ENCODE data around the gene SYNE2. TPM values are rescaled to one million over a fixed set of nuclear protein-coding genes. Genes with fewer than 3 reads are reported as not detected.
"Not testable (repeated sequence)": the region's sequence is repeated elsewhere in the genome, so short reads cannot be mapped to it uniquely, and the experiment has no call there.

The SYNE2 gene, protein sequence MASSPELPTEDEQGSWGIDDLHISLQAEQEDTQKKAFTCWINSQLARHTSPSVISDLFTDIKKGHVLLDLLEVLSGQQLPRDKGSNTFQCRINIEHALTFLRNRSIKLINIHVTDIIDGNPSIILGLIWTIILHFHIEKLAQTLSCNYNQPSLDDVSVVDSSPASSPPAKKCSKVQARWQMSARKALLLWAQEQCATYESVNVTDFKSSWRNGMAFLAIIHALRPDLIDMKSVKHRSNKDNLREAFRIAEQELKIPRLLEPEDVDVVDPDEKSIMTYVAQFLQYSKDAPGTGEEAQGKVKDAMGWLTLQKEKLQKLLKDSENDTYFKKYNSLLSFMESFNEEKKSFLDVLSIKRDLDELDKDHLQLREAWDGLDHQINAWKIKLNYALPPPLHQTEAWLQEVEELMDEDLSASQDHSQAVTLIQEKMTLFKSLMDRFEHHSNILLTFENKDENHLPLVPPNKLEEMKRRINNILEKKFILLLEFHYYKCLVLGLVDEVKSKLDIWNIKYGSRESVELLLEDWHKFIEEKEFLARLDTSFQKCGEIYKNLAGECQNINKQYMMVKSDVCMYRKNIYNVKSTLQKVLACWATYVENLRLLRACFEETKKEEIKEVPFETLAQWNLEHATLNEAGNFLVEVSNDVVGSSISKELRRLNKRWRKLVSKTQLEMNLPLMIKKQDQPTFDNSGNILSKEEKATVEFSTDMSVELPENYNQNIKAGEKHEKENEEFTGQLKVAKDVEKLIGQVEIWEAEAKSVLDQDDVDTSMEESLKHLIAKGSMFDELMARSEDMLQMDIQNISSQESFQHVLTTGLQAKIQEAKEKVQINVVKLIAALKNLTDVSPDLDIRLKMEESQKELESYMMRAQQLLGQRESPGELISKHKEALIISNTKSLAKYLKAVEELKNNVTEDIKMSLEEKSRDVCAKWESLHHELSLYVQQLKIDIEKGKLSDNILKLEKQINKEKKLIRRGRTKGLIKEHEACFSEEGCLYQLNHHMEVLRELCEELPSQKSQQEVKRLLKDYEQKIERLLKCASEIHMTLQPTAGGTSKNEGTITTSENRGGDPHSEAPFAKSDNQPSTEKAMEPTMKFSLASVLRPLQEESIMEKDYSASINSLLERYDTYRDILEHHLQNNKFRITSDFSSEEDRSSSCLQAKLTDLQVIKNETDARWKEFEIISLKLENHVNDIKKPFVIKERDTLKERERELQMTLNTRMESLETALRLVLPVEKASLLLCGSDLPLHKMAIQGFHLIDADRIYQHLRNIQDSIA (N-terminal part only)
- 461 TPM for total RNA-seq
- 65.9 TPM for polyA plus RNA-seq (ENCODE audit: insufficient read depth, low read depth, low replicate concordance)
- long read RNA-seq, donor 1, partial matches to known transcripts = 18 of 18 reads
- long read RNA-seq, donor 1, other reads (novel, unspliced or antisense) = 0 of 18 reads
- long read RNA-seq, donor 2, partial matches to known transcripts = 0 of 1 reads
- long read RNA-seq, donor 2, other reads (novel, unspliced or antisense) = 0 of 1 reads
- long read RNA-seq, donor 3, partial matches to known transcripts = 5 of 6 reads
- long read RNA-seq, donor 3, other reads (novel, unspliced or antisense) = 0 of 6 reads
- long read RNA-seq, donor 4, partial matches to known transcripts = 6 of 7 reads
- long read RNA-seq, donor 4, other reads (novel, unspliced or antisense) = 0 of 7 reads
- long read RNA-seq, donor 5 = 0 reads
- long read RNA-seq, donor 6 = 0 reads
- long read RNA-seq, donor 7, partial matches to known transcripts = 148 of 211 reads
- long read RNA-seq, donor 7, other reads (novel, unspliced or antisense) = 63 of 211 reads
- long read RNA-seq, donor 8, partial matches to known transcripts = 28 of 28 reads
- long read RNA-seq, donor 8, other reads (novel, unspliced or antisense) = 0 of 28 reads
- long read RNA-seq, donor 9, partial matches to known transcripts = 0 of 2 reads
- long read RNA-seq, donor 9, other reads (novel, unspliced or antisense) = 0 of 2 reads
- long read RNA-seq, donor 10, partial matches to known transcripts = 31 of 32 reads
- long read RNA-seq, donor 10, other reads (novel, unspliced or antisense) = 0 of 32 reads

DNA sequence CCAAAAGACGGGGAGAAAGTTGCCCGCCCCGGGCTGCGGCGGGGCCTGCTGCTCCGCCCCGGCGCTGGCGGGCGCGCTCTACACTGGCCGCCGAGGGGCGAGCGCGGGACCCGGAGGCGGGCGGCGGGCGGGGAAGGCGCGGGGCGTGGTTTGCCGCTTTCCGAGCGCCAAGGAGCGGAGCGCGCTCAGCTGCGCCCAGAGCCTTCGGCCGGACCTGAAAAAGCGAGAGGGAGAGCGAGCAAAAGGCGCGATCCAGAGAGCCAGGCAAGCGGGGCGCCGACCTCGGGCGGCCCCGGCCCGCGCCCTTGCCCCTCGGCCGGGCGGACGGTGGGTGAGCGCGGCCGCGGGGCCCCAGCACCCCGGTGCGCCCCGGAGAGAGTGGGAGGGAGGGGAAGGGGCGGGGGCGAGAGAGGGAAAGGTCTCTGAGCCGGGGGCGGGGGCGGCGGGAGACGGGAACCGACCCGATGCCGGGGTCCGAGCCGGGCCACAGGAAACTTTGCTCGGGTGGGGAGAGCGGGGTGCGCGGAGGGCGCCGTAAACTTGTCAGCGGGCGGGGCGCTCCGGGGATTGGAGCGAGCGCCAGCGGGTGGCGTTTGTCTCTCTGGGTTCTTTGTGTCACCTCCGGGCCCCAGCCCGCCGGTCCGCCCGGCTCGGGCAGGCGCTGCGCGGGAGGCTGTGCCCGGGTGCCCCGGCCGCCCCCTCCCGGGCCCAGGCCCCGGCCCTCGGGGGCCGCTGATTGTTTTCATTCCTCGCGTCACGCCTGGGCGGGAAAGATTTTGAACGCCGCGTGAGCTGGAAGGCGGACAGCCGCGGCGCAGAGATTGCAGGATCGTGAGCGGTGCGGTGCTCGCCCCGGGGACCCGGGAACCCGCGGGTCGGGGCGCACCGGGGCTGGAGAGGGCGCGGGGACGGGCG, at the start of gene SYNE2:
TSS of gene SYNE2 (plus strand) at position 188 of the 915 bp plus-strand sequence. CDS start 56,145 bp downstream, outside the sequence.
- Histone ChIP-seq H3K27ac (ENCODE audit: low read depth in 2 of 2, low read length in 2 of 2) (peak within 1 kb of the TSS; percentile 84 to 89), H3K4me1 (ENCODE audit: control insufficient read depth in 2 of 3, insufficient read depth in 2 of 3, low read depth in 1 of 3, low read length in 3 of 3) (peaks cover 0 to 19% (median 9%) of the 10 kb centered on the region in 3 donors), H3K4me3 (ENCODE audit: low read length in 3 of 3) (peak within 1 kb of the TSS; percentile 64 to 83 (median 74)), H3K36me3 (ENCODE audit: control insufficient read depth in 2 of 3, insufficient read depth in 3 of 3, low read length in 3 of 3) (no peaks in the 10 kb centered on the region), H3K9ac (ENCODE audit: low read length in 3 of 3) (peak within 1 kb of the TSS; percentile 84 to 96 (median 89)), H3K9me3 (ENCODE audit: control insufficient read depth in 2 of 3, insufficient read depth in 1 of 3, low read length in 3 of 3) (no peaks in the 10 kb centered on the region), H3K27me3 (ENCODE audit: control insufficient read depth, insufficient read depth, low read length) (no peaks in the 10 kb centered on the region)
- FAIRE-seq (no peak), DNase-seq (peak; percentile 85 to 94 (median 91))
- intact Hi-C loops (cut with DNase I) = no loop called here
- TF ChIP-seq, protein P1, sequence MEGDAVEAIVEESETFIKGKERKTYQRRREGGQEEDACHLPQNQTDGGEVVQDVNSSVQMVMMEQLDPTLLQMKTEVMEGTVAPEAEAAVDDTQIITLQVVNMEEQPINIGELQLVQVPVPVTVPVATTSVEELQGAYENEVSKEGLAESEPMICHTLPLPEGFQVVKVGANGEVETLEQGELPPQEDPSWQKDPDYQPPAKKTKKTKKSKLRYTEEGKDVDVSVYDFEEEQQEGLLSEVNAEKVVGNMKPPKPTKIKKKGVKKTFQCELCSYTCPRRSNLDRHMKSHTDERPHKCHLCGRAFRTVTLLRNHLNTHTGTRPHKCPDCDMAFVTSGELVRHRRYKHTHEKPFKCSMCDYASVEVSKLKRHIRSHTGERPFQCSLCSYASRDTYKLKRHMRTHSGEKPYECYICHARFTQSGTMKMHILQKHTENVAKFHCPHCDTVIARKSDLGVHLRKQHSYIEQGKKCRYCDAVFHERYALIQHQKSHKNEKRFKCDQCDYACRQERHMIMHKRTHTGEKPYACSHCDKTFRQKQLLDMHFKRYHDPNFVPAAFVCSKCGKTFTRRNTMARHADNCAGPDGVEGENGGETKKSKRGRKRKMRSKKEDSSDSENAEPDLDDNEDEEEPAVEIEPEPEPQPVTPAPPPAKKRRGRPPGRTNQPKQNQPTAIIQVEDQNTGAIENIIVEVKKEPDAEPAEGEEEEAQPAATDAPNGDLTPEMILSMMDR (IDR thresholded peaks at IDR 0.05; ENCODE audit: borderline replicate concordance, extremely low read depth, insufficient read depth) = peak; percentile 33

DNA sequence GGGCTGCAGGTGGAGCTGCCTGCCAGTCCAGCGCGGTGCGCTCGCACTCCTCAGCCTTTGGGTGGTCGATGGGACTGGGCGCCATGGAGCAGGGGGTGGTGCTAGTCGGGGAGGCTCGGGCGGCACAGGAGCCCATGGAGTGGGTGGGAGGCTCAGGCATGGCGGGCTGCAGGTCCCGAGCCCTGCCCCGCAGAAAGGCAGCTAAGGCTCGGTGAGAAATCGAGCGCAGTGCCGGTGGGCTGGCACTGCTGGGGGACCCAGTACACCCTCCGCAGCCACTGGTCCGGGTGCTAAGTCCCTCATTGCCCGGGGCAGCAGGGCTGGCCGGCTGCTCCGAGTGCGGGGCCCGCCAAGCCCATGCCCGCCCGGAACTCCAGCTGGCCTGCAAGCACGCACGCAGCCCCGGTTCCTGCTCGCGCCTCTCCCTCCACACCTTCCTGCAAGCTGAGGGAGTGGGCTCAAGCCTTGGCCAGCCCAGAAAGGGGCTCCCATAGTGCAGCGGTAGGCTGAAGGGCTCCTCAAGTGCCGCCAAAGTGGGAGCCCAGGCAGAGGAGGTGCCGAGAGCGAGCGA, 49.5 kb upstream of the SYNE2 start:
- DNase-seq; H3K9ac ChIP-seq (ENCODE audit: low read length in 3 of 3); H3K27ac ChIP-seq (ENCODE audit: low read depth in 2 of 2, low read length in 2 of 2); H3K27me3 ChIP-seq (ENCODE audit: control insufficient read depth, insufficient read depth, low read length); H3K4me1 ChIP-seq (ENCODE audit: control insufficient read depth in 2 of 3, insufficient read depth in 2 of 3, low read depth in 1 of 3, low read length in 3 of 3); H3K36me3 ChIP-seq (ENCODE audit: control insufficient read depth in 2 of 3, insufficient read depth in 3 of 3, low read length in 3 of 3); H3K4me3 ChIP-seq (ENCODE audit: low read length in 3 of 3); FAIRE-seq; intact Hi-C loops (cut with DNase I); H3K9me3 ChIP-seq (ENCODE audit: control insufficient read depth in 2 of 3, insufficient read depth in 1 of 3, low read length in 3 of 3): not testable (repeated sequence)

DNA sequence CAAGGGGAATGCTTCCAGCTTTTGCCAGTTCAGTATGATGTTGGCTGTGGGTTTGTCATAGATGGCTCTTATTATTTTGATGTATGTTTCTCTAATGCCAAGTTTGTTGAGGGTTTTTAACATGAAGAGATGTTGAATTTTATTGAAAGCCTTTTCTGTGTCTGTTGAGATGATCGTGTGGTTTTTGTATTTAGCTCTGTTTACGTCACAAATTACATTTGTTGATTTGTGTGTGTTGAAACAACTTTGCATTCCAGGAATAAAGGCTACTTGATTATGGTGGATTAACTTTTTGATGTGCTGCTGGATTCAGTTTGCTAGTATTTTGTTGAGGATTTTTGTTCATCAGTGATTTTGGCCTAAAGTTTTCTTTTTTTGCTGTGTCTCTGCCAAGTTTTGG, 46.7 kb upstream of the SYNE2 start:
- H3K36me3 ChIP-seq (ENCODE audit: control insufficient read depth in 2 of 3, insufficient read depth in 3 of 3, low read length in 3 of 3); intact Hi-C loops (cut with DNase I); H3K27me3 ChIP-seq (ENCODE audit: control insufficient read depth, insufficient read depth, low read length); H3K9me3 ChIP-seq (ENCODE audit: control insufficient read depth in 2 of 3, insufficient read depth in 1 of 3, low read length in 3 of 3); DNase-seq; H3K4me1 ChIP-seq (ENCODE audit: control insufficient read depth in 2 of 3, insufficient read depth in 2 of 3, low read depth in 1 of 3, low read length in 3 of 3); FAIRE-seq; H3K9ac ChIP-seq (ENCODE audit: low read length in 3 of 3); H3K4me3 ChIP-seq (ENCODE audit: low read length in 3 of 3); H3K27ac ChIP-seq (ENCODE audit: low read depth in 2 of 2, low read length in 2 of 2): not testable (repeated sequence)

DNA sequence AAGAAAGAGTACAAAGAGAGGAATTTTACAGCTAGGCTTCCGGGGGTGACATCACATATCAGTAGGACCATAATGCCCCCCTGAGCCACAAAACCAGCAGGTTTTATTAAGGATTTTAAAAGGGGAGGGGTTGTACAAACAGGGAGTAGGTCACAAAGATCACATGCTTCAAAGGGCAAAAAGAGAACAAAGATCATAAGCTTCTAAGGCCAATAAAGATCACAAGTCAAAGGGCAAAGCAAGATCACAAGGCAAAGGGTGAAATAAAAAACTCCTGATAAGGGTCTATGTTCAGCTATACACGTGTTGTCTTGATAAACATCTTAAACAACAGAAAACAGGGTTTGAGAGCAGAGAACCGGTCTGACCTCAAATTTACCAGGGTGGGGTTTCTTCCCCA, 41.1 kb upstream of the SYNE2 start:
- H3K9ac ChIP-seq (ENCODE audit: low read length in 3 of 3); H3K27ac ChIP-seq (ENCODE audit: low read depth in 2 of 2, low read length in 2 of 2); H3K4me1 ChIP-seq (ENCODE audit: control insufficient read depth in 2 of 3, insufficient read depth in 2 of 3, low read depth in 1 of 3, low read length in 3 of 3); intact Hi-C loops (cut with DNase I); H3K36me3 ChIP-seq (ENCODE audit: control insufficient read depth in 2 of 3, insufficient read depth in 3 of 3, low read length in 3 of 3); H3K4me3 ChIP-seq (ENCODE audit: low read length in 3 of 3); DNase-seq; FAIRE-seq; H3K9me3 ChIP-seq (ENCODE audit: control insufficient read depth in 2 of 3, insufficient read depth in 1 of 3, low read length in 3 of 3); H3K27me3 ChIP-seq (ENCODE audit: control insufficient read depth, insufficient read depth, low read length): not testable (repeated sequence)

All from kidney (tissue), 22 donors.